ENCODE measurements around the gene STARD13. TPM values are rescaled to one million over a fixed set of nuclear protein-coding genes. Genes with fewer than 3 reads are reported as not detected.

STARD13 gene
- total and polyA plus RNA-seq, 2 donors (not counting 1 experiment from before 2014, with no cell fraction given) = 0.06 to 0.22 TPM

DNA sequence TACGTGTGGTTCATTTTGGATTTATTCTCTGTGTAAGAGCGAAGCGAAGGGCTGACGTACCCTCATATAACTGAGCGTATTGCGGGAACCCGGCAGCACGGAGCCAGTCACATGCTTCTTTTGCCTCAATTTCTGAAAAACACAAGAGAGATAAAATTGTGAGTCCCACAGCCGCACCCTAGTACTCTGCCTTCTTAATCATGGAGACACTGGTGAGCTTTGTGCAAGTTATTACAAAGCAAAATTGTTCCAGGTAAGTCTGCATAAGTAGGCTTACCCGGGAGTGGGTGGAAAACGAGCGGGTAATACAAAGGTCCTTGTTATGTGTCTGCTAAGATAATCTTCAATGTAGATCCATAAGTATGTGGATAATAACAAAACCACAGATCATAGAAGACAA, 118.1 kb downstream of the STARD13 start:
- TF ChIP-seq EZH2 (IDR thresholded peaks at IDR 0.05; ENCODE audit: borderline replicate concordance, insufficient read depth, low read depth, low read length, poor library complexity, severe bottlenecking) = no peak
- peaks cover 0 to 2% (median 2%) of the 10 kb centered on the region in 3 donors for H3K9me3 ChIP-seq (ENCODE audit: control extremely low read depth in 1 of 3, control insufficient read depth in 2 of 3, insufficient read depth in 1 of 3, low read length in 2 of 3)
- no peaks in the 10 kb centered on the region for H3K36me3 ChIP-seq (replicated peaks in 1 of 2; ENCODE audit: control extremely low read depth in 1 of 2, control insufficient read depth in 1 of 2, extremely low read depth in 1 of 2, insufficient read depth in 2 of 2, low read length in 1 of 2)
- no peak overlapping the region for H3K9ac ChIP-seq (ENCODE audit: low read length)
- 100% methylated on average over 9 of the region's 12 CpGs for WGBS (ENCODE audit: insufficient coverage)
- no peaks in the 10 kb centered on the region for H3K4me1 ChIP-seq (ENCODE audit: control insufficient read depth in 2 of 2, insufficient read depth in 2 of 2, low read length in 2 of 2)
- H4K20me1 ChIP-seq (ENCODE audit: control insufficient read depth, insufficient read depth, low read length, poor library complexity, severe bottlenecking) = no peaks in the 10 kb centered on the region
- no peaks in the 10 kb centered on the region for H3K79me2 ChIP-seq (ENCODE audit: control insufficient read depth, insufficient read depth, low read length)
- no peak overlapping the region for H3K4me3 Mint-ChIP-seq
- ChIA-PET POLR2A (no interaction called here), CTCF (no interaction called here)
- no peak overlapping the region for H2AFZ ChIP-seq (ENCODE audit: insufficient read depth, low read depth, low read length, poor library complexity, severe bottlenecking)
- ATAC-seq (ENCODE audit: low read depth) (no peak), DNase-seq (no peak)
- H3K9me3 Mint-ChIP-seq (ENCODE audit: insufficient read depth) = peaks cover 4% of the 10 kb centered on the region
- H3K27ac Mint-ChIP-seq = no peak overlapping the region
- peaks cover 10% of the 10 kb centered on the region for H3K27me3 Mint-ChIP-seq
- no peak overlapping the region for H3K27ac ChIP-seq (ENCODE audit: low read length in 2 of 2)
- no peak overlapping the region for H3K4me3 ChIP-seq (ENCODE audit: control extremely low read depth in 1 of 5, extremely low read depth in 1 of 5, insufficient read depth in 1 of 5, low read depth in 2 of 5, low read length in 4 of 5)
- H3K27me3 ChIP-seq (replicated peaks in 1 of 4; ENCODE audit: control extremely low read depth in 1 of 4, control insufficient read depth in 3 of 4, insufficient read depth in 4 of 4, low read length in 3 of 4) = no peaks in the 10 kb centered on the region
- intact Hi-C loops (cut with micrococcal nuclease) = no loop called here
- no peak overlapping the region for H3K4me2 ChIP-seq (replicated peaks; ENCODE audit: low read depth, low read length, poor library complexity, severe bottlenecking)
- H3K4me1 Mint-ChIP-seq = no peaks in the 10 kb centered on the region

- Histone ChIP-seq H3K4me2 (replicated peaks; ENCODE audit: low read depth, low read length, poor library complexity, severe bottlenecking) (no peak overlapping the region), H3K4me1 (ENCODE audit: control insufficient read depth in 2 of 2, insufficient read depth in 2 of 2, low read length in 2 of 2) (no peaks in the 10 kb centered on the region), H4K20me1 (ENCODE audit: control insufficient read depth, insufficient read depth, low read length, poor library complexity, severe bottlenecking) (no peaks in the 10 kb centered on the region), H3K27ac (ENCODE audit: low read length in 2 of 2) (no peak overlapping the region), H2AFZ (ENCODE audit: insufficient read depth, low read depth, low read length, poor library complexity, severe bottlenecking) (no peak overlapping the region), H3K27me3 (replicated peaks in 1 of 4; ENCODE audit: control extremely low read depth in 1 of 4, control insufficient read depth in 3 of 4, insufficient read depth in 4 of 4, low read length in 3 of 4) (no peaks in the 10 kb centered on the region), H3K4me3 (ENCODE audit: control extremely low read depth in 1 of 5, extremely low read depth in 1 of 5, insufficient read depth in 1 of 5, low read depth in 2 of 5, low read length in 4 of 5) (no peak overlapping the region), H3K79me2 (ENCODE audit: control insufficient read depth, insufficient read depth, low read length) (no peaks in the 10 kb centered on the region), H3K9me3 (ENCODE audit: control extremely low read depth in 1 of 3, control insufficient read depth in 2 of 3, insufficient read depth in 1 of 3, low read length in 2 of 3) (peaks cover 0 to 5% (median 2%) of the 10 kb centered on the region in 3 donors), H3K36me3 (replicated peaks in 1 of 2; ENCODE audit: control extremely low read depth in 1 of 2, control insufficient read depth in 1 of 2, extremely low read depth in 1 of 2, insufficient read depth in 2 of 2, low read length in 1 of 2) (no peaks in the 10 kb centered on the region), H3K9ac (ENCODE audit: low read length) (no peak overlapping the region)
- Mint-ChIP-seq H3K4me3 (no peak overlapping the region), H3K9me3 (ENCODE audit: insufficient read depth) (peaks cover 5% of the 10 kb centered on the region), H3K4me1 (no peaks in the 10 kb centered on the region), H3K27ac (no peak overlapping the region), H3K27me3 (peaks cover 10% of the 10 kb centered on the region)
- TF ChIP-seq EZH2 (IDR thresholded peaks at IDR 0.05; ENCODE audit: borderline replicate concordance, insufficient read depth, low read depth, low read length, poor library complexity, severe bottlenecking) (no peak), CTCF (IDR thresholded peaks at IDR 0.05) (no peak)
- WGBS (ENCODE audit: insufficient coverage) = 60% methylated on average over 1 of the region's 2 CpGs
- POLR2A ChIA-PET = no interaction called here
- CTCF ChIA-PET = no interaction called here
- no peak for ATAC-seq (ENCODE audit: low read depth)
- DNase-seq = no peak
- intact Hi-C loops (cut with micrococcal nuclease) = no loop called here
These were observed 119.8 kb downstream of the STARD13 start for GRCh38 chr13:33165787-33166186.

Measured in B cell (primary cell).